ENCODE measurements around the gene NAGPA.

The NAGPA gene

GRCh38 chr16:5001571-5001970, 32.2 kb downstream of the NAGPA start:
- no peaks in the 10 kb centered on the region for H3K4me1 ChIP-seq (ENCODE audit: control insufficient read depth, insufficient read depth, low read length)
- H3K9ac ChIP-seq (ENCODE audit: low read length): no peak overlapping the region
- no peak overlapping the region for H3K4me3 ChIP-seq (ENCODE audit: low read depth, low read length)
- H3K27ac ChIP-seq (ENCODE audit: low read depth, low read length): no peak overlapping the region
- no peaks in the 10 kb centered on the region for H3K36me3 ChIP-seq (ENCODE audit: control insufficient read depth, insufficient read depth, low read length)
- H3K9me3 ChIP-seq (ENCODE audit: control insufficient read depth, insufficient read depth, low read depth, low read length): no peaks in the 10 kb centered on the region
- no peaks in the 10 kb centered on the region for H3K27me3 ChIP-seq (ENCODE audit: control insufficient read depth, insufficient read depth, low read length)

GRCh38 chr16:5000573-5001001, 33.1 kb downstream of the NAGPA start:
- Histone ChIP-seq H3K4me3 (ENCODE audit: low read depth, low read length) (no peak overlapping the region), H3K27ac (ENCODE audit: low read depth, low read length) (no peak overlapping the region), H3K9me3 (ENCODE audit: control insufficient read depth, insufficient read depth, low read depth, low read length) (no peaks in the 10 kb centered on the region), H3K36me3 (ENCODE audit: control insufficient read depth, insufficient read depth, low read length) (no peaks in the 10 kb centered on the region), H3K27me3 (ENCODE audit: control insufficient read depth, insufficient read depth, low read length) (no peaks in the 10 kb centered on the region), H3K4me1 (ENCODE audit: control insufficient read depth, insufficient read depth, low read length) (no peaks in the 10 kb centered on the region), H3K9ac (ENCODE audit: low read length) (no peak overlapping the region)

GRCh38 chr16:4994719-4995434, 38.9 kb downstream of the NAGPA start:
- no peaks in the 10 kb centered on the region for H3K36me3 ChIP-seq (ENCODE audit: control insufficient read depth, insufficient read depth, low read length)
- H3K9me3 ChIP-seq (ENCODE audit: control insufficient read depth, insufficient read depth, low read depth, low read length): no peaks in the 10 kb centered on the region
- no peaks in the 10 kb centered on the region for H3K4me1 ChIP-seq (ENCODE audit: control insufficient read depth, insufficient read depth, low read length)

GRCh38 chr16:4991754-4992153, 42.0 kb downstream of the NAGPA start:
- Histone ChIP-seq H3K4me3 (ENCODE audit: low read depth, low read length) (no peak overlapping the region), H3K4me1 (ENCODE audit: control insufficient read depth, insufficient read depth, low read length) (no peaks in the 10 kb centered on the region), H3K9ac (ENCODE audit: low read length) (no peak overlapping the region), H3K27me3 (ENCODE audit: control insufficient read depth, insufficient read depth, low read length) (peaks cover 29% of the 10 kb centered on the region), H3K27ac (ENCODE audit: low read depth, low read length) (no peak overlapping the region), H3K36me3 (ENCODE audit: control insufficient read depth, insufficient read depth, low read length) (no peaks in the 10 kb centered on the region), H3K9me3 (ENCODE audit: control insufficient read depth, insufficient read depth, low read depth, low read length) (no peaks in the 10 kb centered on the region)

More at GRCh38 chr16:4994719-4995434, 38.9 kb downstream of the NAGPA start:
- no peak overlapping the region for H3K27ac ChIP-seq (ENCODE audit: low read depth, low read length)
- H3K9ac ChIP-seq (ENCODE audit: low read length): no peak overlapping the region
- H3K27me3 ChIP-seq (ENCODE audit: control insufficient read depth, insufficient read depth, low read length): no peaks in the 10 kb centered on the region
- no peak overlapping the region for H3K4me3 ChIP-seq (ENCODE audit: low read depth, low read length)

GRCh38 chr16:4990415-4990814, 43.3 kb downstream of the NAGPA start:
- Histone ChIP-seq H3K27me3 (ENCODE audit: control insufficient read depth, insufficient read depth, low read length) (peaks cover 40% of the 10 kb centered on the region), H3K36me3 (ENCODE audit: control insufficient read depth, insufficient read depth, low read length) (no peaks in the 10 kb centered on the region), H3K4me1 (ENCODE audit: control insufficient read depth, insufficient read depth, low read length) (no peaks in the 10 kb centered on the region), H3K27ac (ENCODE audit: low read depth, low read length) (no peak overlapping the region), H3K9ac (ENCODE audit: low read length) (no peak overlapping the region), H3K9me3 (ENCODE audit: control insufficient read depth, insufficient read depth, low read depth, low read length) (no peaks in the 10 kb centered on the region), H3K4me3 (ENCODE audit: low read depth, low read length) (no peak overlapping the region)

- Histone ChIP-seq H3K9ac (ENCODE audit: low read length) (no peak overlapping the region), H3K27me3 (ENCODE audit: control insufficient read depth, insufficient read depth, low read length) (peaks cover 47% of the 10 kb centered on the region), H3K4me3 (ENCODE audit: low read depth, low read length) (no peak overlapping the region)
Observed at GRCh38 chr16:4989391-4990006, 44.2 kb downstream of the NAGPA start.

GRCh38 chr16:4988647-4989046, 45.1 kb downstream of the NAGPA start:
- Histone ChIP-seq H3K4me3 (ENCODE audit: low read depth, low read length) (no peak overlapping the region), H3K27me3 (ENCODE audit: control insufficient read depth, insufficient read depth, low read length) (peaks cover 47% of the 10 kb centered on the region), H3K36me3 (ENCODE audit: control insufficient read depth, insufficient read depth, low read length) (no peaks in the 10 kb centered on the region), H3K9ac (ENCODE audit: low read length) (no peak overlapping the region), H3K4me1 (ENCODE audit: control insufficient read depth, insufficient read depth, low read length) (no peaks in the 10 kb centered on the region), H3K9me3 (ENCODE audit: control insufficient read depth, insufficient read depth, low read depth, low read length) (no peaks in the 10 kb centered on the region), H3K27ac (ENCODE audit: low read depth, low read length) (no peak overlapping the region)

More at GRCh38 chr16:4989391-4990006, 44.2 kb downstream of the NAGPA start:
- Histone ChIP-seq H3K27ac (ENCODE audit: low read depth, low read length) (no peak overlapping the region), H3K4me1 (ENCODE audit: control insufficient read depth, insufficient read depth, low read length) (no peaks in the 10 kb centered on the region), H3K36me3 (ENCODE audit: control insufficient read depth, insufficient read depth, low read length) (no peaks in the 10 kb centered on the region), H3K9me3 (ENCODE audit: control insufficient read depth, insufficient read depth, low read depth, low read length) (no peaks in the 10 kb centered on the region)

GRCh38 chr16:4987580-4988374, 46.0 kb downstream of the NAGPA start:
- H3K9ac ChIP-seq (ENCODE audit: low read length): no peak overlapping the region
- no peaks in the 10 kb centered on the region for H3K4me1 ChIP-seq (ENCODE audit: control insufficient read depth, insufficient read depth, low read length)
- H3K9me3 ChIP-seq (ENCODE audit: control insufficient read depth, insufficient read depth, low read depth, low read length): no peaks in the 10 kb centered on the region
- H3K27ac ChIP-seq (ENCODE audit: low read depth, low read length): no peak overlapping the region
- H3K27me3 ChIP-seq (ENCODE audit: control insufficient read depth, insufficient read depth, low read length): peaks cover 47% of the 10 kb centered on the region
- no peaks in the 10 kb centered on the region for H3K36me3 ChIP-seq (ENCODE audit: control insufficient read depth, insufficient read depth, low read length)
- peak overlapping the region; percentile 44 for H3K4me3 ChIP-seq (ENCODE audit: low read depth, low read length)

- Histone ChIP-seq H3K4me1 (ENCODE audit: control insufficient read depth, insufficient read depth, low read length) (peaks cover under 1% of the 10 kb centered on the region; the same call in 1 of the 2 replicates), H3K9me3 (ENCODE audit: control insufficient read depth, insufficient read depth, low read depth, low read length) (no peaks in the 10 kb centered on the region), H3K27ac (ENCODE audit: low read depth, low read length) (no peak overlapping the region), H3K4me3 (ENCODE audit: low read depth, low read length) (peak overlapping the region; percentile 44), H3K9ac (ENCODE audit: low read length) (no peak overlapping the region), H3K36me3 (ENCODE audit: control insufficient read depth, insufficient read depth, low read length) (no peaks in the 10 kb centered on the region), H3K27me3 (ENCODE audit: control insufficient read depth, insufficient read depth, low read length) (peaks cover 47% of the 10 kb centered on the region)
Observed at GRCh38 chr16:4987250-4987579, 46.5 kb downstream of the NAGPA start.

GRCh38 chr16:4984174-4984990, 49.4 kb downstream of the NAGPA start:
- no peak overlapping the region for H3K9ac ChIP-seq (ENCODE audit: low read length)
- peaks cover 6% of the 10 kb centered on the region for H3K4me1 ChIP-seq (ENCODE audit: control insufficient read depth, insufficient read depth, low read length)

More at GRCh38 chr16:4984174-4984990, 49.4 kb downstream of the NAGPA start:
- Histone ChIP-seq H3K27ac (ENCODE audit: low read depth, low read length) (no peak overlapping the region), H3K27me3 (ENCODE audit: control insufficient read depth, insufficient read depth, low read length) (peaks cover 44% of the 10 kb centered on the region), H3K9me3 (ENCODE audit: control insufficient read depth, insufficient read depth, low read depth, low read length) (no peaks in the 10 kb centered on the region), H3K36me3 (ENCODE audit: control insufficient read depth, insufficient read depth, low read length) (no peaks in the 10 kb centered on the region), H3K4me3 (ENCODE audit: low read depth, low read length) (no peak overlapping the region)

Measured in HUES6 (cell line).